H9 (cell line): ENCODE measurements around the gene MED27. TPM values are rescaled to one million over a fixed set of nuclear protein-coding genes. Genes with fewer than 3 reads are reported as not detected.

ENCODE experiments used
- DNase-seq: peaks from one replicate; pipeline ENCODE4 v3.0.0-alpha.2; 2017
- H2AFZ ChIP-seq: one replicate; pipeline ENCODE4 v1.6.1; 2013; ENCODE audit warnings: mild to moderate bottlenecking, low read length, control low read depth, moderate library complexity
- H2AK5ac ChIP-seq: 2 replicates; pipeline ENCODE4 v1.6.1; 2013; ENCODE audit warnings: low read length, control low read depth, mixed read lengths; ENCODE audit not compliant: insufficient read length
- H2BK120ac ChIP-seq: one replicate; pipeline ENCODE4 v1.6.1; 2013; ENCODE audit warnings: low read depth, mild to moderate bottlenecking, low read length, control low read depth, inconsistent platforms; ENCODE audit not compliant: poor library complexity, severe bottlenecking
- H2BK12ac ChIP-seq: 2 replicates; pipeline ENCODE4 v1.6.1; 2013; ENCODE audit warnings: low read length, control low read depth, mixed read lengths, low read depth; ENCODE audit not compliant: insufficient read length
- H2BK15ac ChIP-seq: 2 replicates; pipeline ENCODE4 v1.6.1; 2013; ENCODE audit warnings: low read depth, low read length, control low read depth
- H2BK20ac ChIP-seq: one replicate; pipeline ENCODE4 v1.6.1; 2013; ENCODE audit warnings: low read depth, mild to moderate bottlenecking, low read length, control low read depth, inconsistent platforms; ENCODE audit not compliant: poor library complexity, severe bottlenecking
- H2BK5ac ChIP-seq: 2 replicates; pipeline ENCODE4 v1.6.1; 2013; ENCODE audit warnings: low read length, control low read depth, mixed read lengths; ENCODE audit not compliant: insufficient read length
- H3K14ac ChIP-seq: 2 replicates; pipeline ENCODE4 v1.6.1; 2013; ENCODE audit warnings: low read length, control low read depth; ENCODE audit not compliant: insufficient read depth
- H3K18ac ChIP-seq: 2 replicates; pipeline ENCODE4 v1.6.1; 2013; ENCODE audit warnings: low read depth, mild to moderate bottlenecking, mixed read lengths, low read length, control low read depth; ENCODE audit not compliant: insufficient read length
- H3K23ac ChIP-seq: 2 replicates; pipeline ENCODE4 v1.6.1; 2013; ENCODE audit warnings: low read length, control low read depth, mixed read lengths, low read depth; ENCODE audit not compliant: insufficient read length
- H3K23me2 ChIP-seq: 2 replicates; pipeline ENCODE4 v1.6.1; 2013; ENCODE audit warnings: low read depth, mild to moderate bottlenecking, mixed read lengths, low read length, control low read depth; ENCODE audit not compliant: insufficient read length, poor library complexity, severe bottlenecking
- H3K27ac ChIP-seq: 2 replicates; pipeline ENCODE4 v1.5.1; 2013; ENCODE audit warnings: low read length, control low read depth, mixed read lengths, low read depth; ENCODE audit not compliant: insufficient read length
- H3K27me3 ChIP-seq: 2 replicates; pipeline ENCODE4 v1.6.1; 2013; ENCODE audit warnings: low read length, control low read depth, inconsistent platforms; ENCODE audit not compliant: insufficient read depth
- H3K4ac ChIP-seq: 2 replicates; pipeline ENCODE4 v1.6.1; 2013; ENCODE audit warnings: low read depth, mild to moderate bottlenecking, control low read depth, inconsistent platforms, low read length, moderate library complexity
- H3K4me1 ChIP-seq: 2 replicates; pipeline ENCODE4 v1.6.1; 2013; ENCODE audit warnings: low read length, control low read depth, inconsistent platforms; ENCODE audit not compliant: insufficient read depth
- H3K4me2 ChIP-seq: 2 replicates; pipeline ENCODE4 v1.6.1; 2013; ENCODE audit warnings: low read length, control low read depth, mixed read lengths; ENCODE audit not compliant: insufficient read length, insufficient read depth
- H3K56ac ChIP-seq: 2 replicates; pipeline ENCODE4 v1.6.1; 2013; ENCODE audit warnings: low read depth, mild to moderate bottlenecking, mixed read lengths, low read length, control low read depth; ENCODE audit not compliant: insufficient read length
- H3K79me1 ChIP-seq: 2 replicates; pipeline ENCODE4 v1.6.1; 2013; ENCODE audit warnings: low read depth, mild to moderate bottlenecking, moderate library complexity, low read length, control low read depth, inconsistent platforms; ENCODE audit not compliant: insufficient read depth, poor library complexity, severe bottlenecking
- H3K79me2 ChIP-seq: 2 replicates; pipeline ENCODE4 v1.6.1; 2013; ENCODE audit warnings: low read length, control low read depth, inconsistent platforms; ENCODE audit not compliant: insufficient read depth
- H3K9ac ChIP-seq: 2 replicates; pipeline ENCODE4 v1.6.1; 2013; ENCODE audit warnings: low read length, control low read depth, mixed read lengths; ENCODE audit not compliant: insufficient read length; ENCODE audit errors: extremely low read depth
- H3K9me3 ChIP-seq: one replicate; pipeline ENCODE4 v1.6.1; 2013; ENCODE audit warnings: low read depth, low read length, inconsistent platforms; ENCODE audit not compliant: control insufficient read depth
- H3T11ph ChIP-seq: one replicate; pipeline ENCODE4 v1.6.1; 2013; ENCODE audit warnings: mild to moderate bottlenecking, low read length, control low read depth, inconsistent platforms
- H4K20me1 ChIP-seq: one replicate; pipeline ENCODE4 v1.6.1; 2013; ENCODE audit not compliant: control insufficient read depth, insufficient read length, insufficient read depth
- H4K5ac ChIP-seq: 2 replicates; pipeline ENCODE4 v1.6.1; 2013; ENCODE audit warnings: low read depth, mild to moderate bottlenecking, mixed read lengths, low read length, control low read depth; ENCODE audit not compliant: insufficient read length
- H4K8ac ChIP-seq: replicated peaks from 2 replicates; pipeline ENCODE4 v1.6.1; 2013; ENCODE audit warnings: low read length, control low read depth, mixed read lengths, low read depth; ENCODE audit not compliant: insufficient read length
- H4K91ac ChIP-seq: 2 replicates; pipeline ENCODE4 v1.6.1; 2013; ENCODE audit warnings: low read depth, mild to moderate bottlenecking, moderate library complexity, mixed read lengths, low read length, control low read depth; ENCODE audit not compliant: insufficient read length
- H3K27ac Mint-ChIP-seq, 3 experiments: 2 replicates in 2 of 3; 3 replicates in 1 of 3; pipeline ENCODE4 v1.8.0; 2020 to 2021; ENCODE audit warnings: mixed read lengths in 3 of 3, mild to moderate bottlenecking in 1 of 3, moderate library complexity in 1 of 3
- H3K27me3 Mint-ChIP-seq: 2 replicates; pipeline ENCODE4 v1.8.0; 2021; ENCODE audit warnings: low read depth, mild to moderate bottlenecking, moderate library complexity, mixed read lengths
- H3K36me3 Mint-ChIP-seq, 3 experiments: 2 replicates in 2 of 3; 3 replicates in 1 of 3; pipeline ENCODE4 v1.8.0; 2020 to 2021; ENCODE audit warnings: low read depth in 3 of 3, mixed read lengths in 3 of 3; ENCODE audit not compliant: insufficient read depth in 1 of 3
- H3K4me1 Mint-ChIP-seq, 2 experiments: 2 replicates each; pipeline ENCODE4 v1.8.0; 2020; ENCODE audit warnings: mixed read lengths in 2 of 2
- H3K4me3 Mint-ChIP-seq, 2 experiments: 2 replicates in 1 of 2; 3 replicates in 1 of 2; pipeline ENCODE4 v1.8.0; 2020 to 2021; ENCODE audit warnings: mild to moderate bottlenecking in 2 of 2, mixed read lengths in 2 of 2, moderate library complexity in 1 of 2
- H3K9me3 Mint-ChIP-seq, 2 experiments: 2 replicates in 1 of 2; 3 replicates in 1 of 2; pipeline ENCODE4 v1.8.0; 2020; ENCODE audit warnings: mild to moderate bottlenecking in 2 of 2, mixed read lengths in 2 of 2, moderate library complexity in 1 of 2
- WGBS: extraction: QIAGEN DNeasy Blood & Tissue Kit; methylation state at CpG from one replicate; pipeline ENCODE4 v1.1.7; 2013; ENCODE audit warnings: missing lambda C conversion rate, low lambda C conversion rate, mixed read lengths; ENCODE audit not compliant: insufficient read length; ENCODE audit errors: extremely low coverage; 5-methylcytosine and 5-hydroxymethylcytosine counted together
- total RNA-seq: library from RNA; stranded (reverse); gene quantifications from 2 replicates; pipeline ENCODE4 v1.2.1, GENCODE V29; 2021
- TF ChIP-seq, protein P1 (sequence below): fragments of 200-600 bp; sonication (generic); conservative IDR thresholded peaks from 3 replicates; pipeline ENCODE4 v1.8.0; 2021; ENCODE audit warnings: antibody characterized with exemption, mild to moderate bottlenecking

Gene MED27
- total RNA-seq, 1 experiment from 2014 or later: 33.5 TPM

DNA sequence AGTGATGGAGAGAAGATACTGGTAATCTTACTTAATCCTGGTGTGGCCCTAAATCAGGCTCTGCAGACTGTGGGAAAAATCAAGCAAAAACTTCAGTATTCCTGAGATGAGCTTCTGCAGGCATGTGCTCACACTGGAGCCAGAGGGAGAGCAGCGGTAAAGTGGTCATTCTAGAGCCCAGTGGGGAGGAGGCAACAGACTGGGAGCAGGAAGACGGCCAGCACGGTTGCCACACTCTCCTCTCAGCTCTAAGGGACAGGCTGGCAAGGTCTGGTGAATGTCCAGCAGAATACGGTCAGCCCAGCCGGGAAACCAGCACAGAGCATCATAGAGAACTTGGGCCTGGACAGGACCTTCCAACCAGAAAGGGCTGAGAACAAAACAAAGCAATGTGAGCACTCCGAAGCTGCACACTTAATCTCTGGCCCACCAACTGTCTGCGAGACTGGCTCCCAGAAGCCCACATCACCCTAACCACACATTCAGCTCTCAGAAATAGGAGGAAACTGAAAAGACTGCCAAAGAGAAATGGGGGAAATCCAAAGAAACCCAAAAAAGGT lies 30.3 kb downstream of the MED27 start:
- no peak overlapping the region for H3K14ac ChIP-seq
- no peak overlapping the region for H3K27ac ChIP-seq
- Mint-ChIP-seq H3K27ac (no peak overlapping the region; a peak in 1 of 7 replicates), H3K4me3 (no peak overlapping the region), H3K36me3 (no peaks in the 10 kb centered on the region; a peak in 1 of 7 replicates), H3K27me3 (no peaks in the 10 kb centered on the region), H3K4me1 (peaks cover 6 to 9% of the 10 kb centered on the region in 2 experiments), H3K9me3 (no peaks in the 10 kb centered on the region)
- no peak overlapping the region for H3K4me2 ChIP-seq
- no peak overlapping the region for H3K56ac ChIP-seq
- H3K79me1 ChIP-seq: peaks cover 6% of the 10 kb centered on the region
- H2BK20ac ChIP-seq: no peak overlapping the region
- no peak overlapping the region for H4K8ac ChIP-seq
- H2BK15ac ChIP-seq: no peak overlapping the region
- H4K5ac ChIP-seq: no peak overlapping the region
- H3K4ac ChIP-seq: no peak overlapping the region
- TF ChIP-seq, protein P1, sequence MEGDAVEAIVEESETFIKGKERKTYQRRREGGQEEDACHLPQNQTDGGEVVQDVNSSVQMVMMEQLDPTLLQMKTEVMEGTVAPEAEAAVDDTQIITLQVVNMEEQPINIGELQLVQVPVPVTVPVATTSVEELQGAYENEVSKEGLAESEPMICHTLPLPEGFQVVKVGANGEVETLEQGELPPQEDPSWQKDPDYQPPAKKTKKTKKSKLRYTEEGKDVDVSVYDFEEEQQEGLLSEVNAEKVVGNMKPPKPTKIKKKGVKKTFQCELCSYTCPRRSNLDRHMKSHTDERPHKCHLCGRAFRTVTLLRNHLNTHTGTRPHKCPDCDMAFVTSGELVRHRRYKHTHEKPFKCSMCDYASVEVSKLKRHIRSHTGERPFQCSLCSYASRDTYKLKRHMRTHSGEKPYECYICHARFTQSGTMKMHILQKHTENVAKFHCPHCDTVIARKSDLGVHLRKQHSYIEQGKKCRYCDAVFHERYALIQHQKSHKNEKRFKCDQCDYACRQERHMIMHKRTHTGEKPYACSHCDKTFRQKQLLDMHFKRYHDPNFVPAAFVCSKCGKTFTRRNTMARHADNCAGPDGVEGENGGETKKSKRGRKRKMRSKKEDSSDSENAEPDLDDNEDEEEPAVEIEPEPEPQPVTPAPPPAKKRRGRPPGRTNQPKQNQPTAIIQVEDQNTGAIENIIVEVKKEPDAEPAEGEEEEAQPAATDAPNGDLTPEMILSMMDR: no peak
- H3K9ac ChIP-seq: no peak overlapping the region
- H2BK120ac ChIP-seq: no peak overlapping the region
- no peak overlapping the region for H4K91ac ChIP-seq
- no peaks in the 10 kb centered on the region for H3K27me3 ChIP-seq
- no peak overlapping the region for H3T11ph ChIP-seq
- H4K20me1 ChIP-seq: no peaks in the 10 kb centered on the region
- no peaks in the 10 kb centered on the region for H3K9me3 ChIP-seq
- no peak for DNase-seq
- no peak overlapping the region for H2AK5ac ChIP-seq
- 0 out of 2 replicates have a peak, but pooled peaks cover 2% of the 10 kb centered on the region for H3K79me2 ChIP-seq
- no peaks in the 10 kb centered on the region for H3K23me2 ChIP-seq
- no peak overlapping the region for H2BK5ac ChIP-seq
- H3K18ac ChIP-seq: no peak overlapping the region
- WGBS: no CpG with 5 or more reads among the region's 7 CpGs
- peaks cover 2% of the 10 kb centered on the region; the same call in 1 of the 2 replicates for H3K4me1 ChIP-seq
- H3K23ac ChIP-seq: no peak overlapping the region
- no peak overlapping the region for H2BK12ac ChIP-seq
- H2AFZ ChIP-seq: no peak overlapping the region
